GM23248 (cell line): Measurements from ENCODE around the gene ATP13A1. TPM values are rescaled to one million over a fixed set of nuclear protein-coding genes. Genes with fewer than 3 reads are reported as not detected.
"Not testable (repeated sequence)": the region's sequence is repeated elsewhere in the genome, so short reads cannot be mapped to it uniquely, and the experiment has no call there.

Experiments
- DNase-seq: peaks from one replicate; pipeline ENCODE4 v3.0.0-alpha.2; 2015
- H2AFZ ChIP-seq: fragments of 200-600 bp; sonication (generic); 2 replicates; pipeline ENCODE4 v1.6.1; 2016; ENCODE audit warnings: antibody characterized with exemption
- H3F3A ChIP-seq: fragments of 200-600 bp; sonication (generic); 2 replicates; pipeline ENCODE4 v1.6.1; 2016; ENCODE audit warnings: mild to moderate bottlenecking, antibody characterized with exemption, mixed run types; ENCODE audit not compliant: insufficient read depth
- H3K27ac ChIP-seq: fragments of 200-600 bp; sonication (generic); 2 replicates; pipeline ENCODE4 v1.5.1; 2016; ENCODE audit warnings: mild to moderate bottlenecking
- H3K27me3 ChIP-seq: fragments of 200-600 bp; sonication (generic); replicated peaks from 2 replicates; pipeline ENCODE4 v1.6.1; 2016; ENCODE audit warnings: mild to moderate bottlenecking; ENCODE audit not compliant: insufficient read depth
- H3K36me3 ChIP-seq: fragments of 200-600 bp; sonication (generic); 2 replicates; pipeline ENCODE4 v1.6.1; 2016; ENCODE audit warnings: low read depth, mild to moderate bottlenecking
- H3K4me1 ChIP-seq: fragments of 200-600 bp; sonication (generic); 2 replicates; pipeline ENCODE4 v1.6.1; 2016; ENCODE audit warnings: mild to moderate bottlenecking; ENCODE audit not compliant: insufficient read depth
- H3K4me2 ChIP-seq: fragments of 200-600 bp; sonication (generic); one replicate; pipeline ENCODE4 v1.6.1; 2016; ENCODE audit warnings: mild to moderate bottlenecking; ENCODE audit not compliant: unreplicated experiment
- H3K4me3 ChIP-seq: fragments of 200-600 bp; sonication (generic); 2 replicates; pipeline ENCODE4 v1.5.1; 2016; ENCODE audit warnings: mild to moderate bottlenecking
- H3K79me2 ChIP-seq: fragments of 200-600 bp; sonication (generic); 2 replicates; pipeline ENCODE4 v1.6.1; 2016; ENCODE audit warnings: mild to moderate bottlenecking; ENCODE audit not compliant: insufficient read depth
- H3K9ac ChIP-seq: fragments of 200-600 bp; sonication (generic); 2 replicates; pipeline ENCODE4 v1.6.1; 2016; ENCODE audit warnings: mild to moderate bottlenecking
- H3K9me2 ChIP-seq: fragments of 200-600 bp; sonication (generic); 2 replicates; pipeline ENCODE4 v1.6.1; 2016; ENCODE audit warnings: mixed run types, mild to moderate bottlenecking, moderate library complexity; ENCODE audit not compliant: insufficient read depth
- H3K9me3 ChIP-seq: fragments of 200-600 bp; sonication (generic); one replicate; pipeline ENCODE4 v1.6.1; 2017; ENCODE audit warnings: low read depth
- H4K20me1 ChIP-seq: fragments of 200-600 bp; sonication (generic); 2 replicates; pipeline ENCODE4 v1.6.0; 2016; ENCODE audit not compliant: insufficient read depth
- EZH2 ChIP-seq: fragments of 200-600 bp; sonication (generic); IDR thresholded peaks from 2 replicates; pipeline ENCODE4 v1.6.1; 2018; ENCODE audit warnings: antibody characterized with exemption, mild to moderate bottlenecking; ENCODE audit not compliant: insufficient read depth, poor library complexity, severe bottlenecking
- EZH2phosphoT487 ChIP-seq: fragments of 200-600 bp; sonication (generic); IDR thresholded peaks from 2 replicates; pipeline ENCODE4 v1.6.1; 2018; ENCODE audit warnings: antibody characterized with exemption, moderate library complexity, mild to moderate bottlenecking, low read depth; ENCODE audit not compliant: insufficient read depth
- WGBS, 2 experiments: methylation state at CpG; one replicate each; pipeline ENCODE4 v1.1.6; 2015 to 2017; ENCODE audit warnings: low lambda C conversion rate in 2 of 2, low coverage in 1 of 2; ENCODE audit errors: missing lambda C conversion rate in 2 of 2; 5-methylcytosine and 5-hydroxymethylcytosine counted together
- in situ Hi-C: fragments of 300-500 bp; cut with MboI; formaldehyde crosslinking; loops from 2 replicates; pipeline ENCODE4 v1.15.0; 2020
- polyA plus RNA-seq: library from polyadenylated mRNA; unstranded; fragments of >200 nt; fragmentation: Nextera tagmentation; extraction: Ambion mirVana; gene quantifications from 2 replicates; pipeline ENCODE4 v1.2.1, GENCODE V29; 2016
- total RNA-seq: library from RNA; depleted of rRNA; stranded (reverse); fragments of >200 nt; shearing (Covaris generic); gene quantifications from 2 replicates; pipeline ENCODE4 v1.2.3, GENCODE V29; 2014

ATP13A1 gene
- total and polyA plus RNA-seq, 2 experiments from 2014 or later = 42.3 to 101 TPM

GRCh38 chr19:19602713-19603324 is 60.7 kb downstream of the ATP13A1 start:
- TF ChIP-seq EZH2 (no peak), EZH2phosphoT487 (no peak)

GRCh38 chr19:19602136-19602712 is 61.3 kb downstream of the ATP13A1 start:
- Histone ChIP-seq H3F3A (no peaks in the 10 kb centered on the region), H4K20me1 (no peaks in the 10 kb centered on the region), H3K4me1 (no peaks in the 10 kb centered on the region), H3K9me2 (no peaks in the 10 kb centered on the region), H3K4me2 (no peak overlapping the region), H3K9me3 (no peaks in the 10 kb centered on the region), H3K27me3 (no peaks in the 10 kb centered on the region), H2AFZ (no peak overlapping the region), H3K79me2 (no peaks in the 10 kb centered on the region), H3K4me3 (no peak overlapping the region), H3K9ac (no peak overlapping the region), H3K36me3 (no peaks in the 10 kb centered on the region), H3K27ac (no peak overlapping the region)
- WGBS, 2 experiments = 88 to 89% methylated on average over 9 of the region's 9 CpGs
- in situ Hi-C loops = no loop called here
- DNase-seq = no peak
- no peak for TF ChIP-seq EZH2phosphoT487
- TF ChIP-seq EZH2 = no peak

More at GRCh38 chr19:19602713-19603324, 60.7 kb downstream of the ATP13A1 start:
- H3K4me1 ChIP-seq = no peaks in the 10 kb centered on the region
- H4K20me1 ChIP-seq = no peaks in the 10 kb centered on the region
- H3F3A ChIP-seq = no peaks in the 10 kb centered on the region
- H3K9me2 ChIP-seq = no peaks in the 10 kb centered on the region
- H3K9ac ChIP-seq = no peak overlapping the region
- H3K27me3 ChIP-seq = no peaks in the 10 kb centered on the region
- H3K36me3 ChIP-seq = no peaks in the 10 kb centered on the region
- H3K27ac ChIP-seq = no peak overlapping the region
- H3K4me2 ChIP-seq = no peak overlapping the region
- H2AFZ ChIP-seq = no peak overlapping the region
- in situ Hi-C loops = no loop called here
- 92 to 95% methylated on average over 3 of the region's 3 CpGs for WGBS, 2 experiments
- no peaks in the 10 kb centered on the region for H3K79me2 ChIP-seq
- no peak for DNase-seq
- no peaks in the 10 kb centered on the region for H3K9me3 ChIP-seq
- H3K4me3 ChIP-seq = no peak overlapping the region

DNA sequence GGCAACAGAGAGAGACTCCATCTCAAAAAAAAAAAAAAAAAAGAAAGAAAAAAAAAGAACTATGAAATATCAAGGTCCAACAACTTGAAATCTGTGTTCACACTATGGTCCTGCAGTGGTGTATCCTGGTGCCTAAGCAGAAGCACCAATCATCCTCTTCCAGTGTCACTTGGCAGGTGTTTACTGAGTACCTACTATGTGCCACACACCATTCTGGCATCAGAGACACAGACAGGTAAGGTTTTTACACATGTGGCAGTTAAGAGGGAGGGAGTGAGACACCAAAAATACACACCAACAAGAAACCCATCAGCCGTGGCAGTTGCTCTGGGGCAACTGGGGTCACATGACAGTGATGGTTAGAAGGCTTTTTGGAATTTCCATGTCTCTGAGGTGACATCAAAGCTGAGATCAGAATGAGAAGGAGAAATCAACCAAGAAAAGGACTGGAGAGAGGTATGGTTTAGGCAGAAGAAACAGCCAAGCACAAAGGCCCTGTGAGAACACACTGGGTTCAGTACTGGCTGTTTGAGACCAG is 62.6 kb downstream of the ATP13A1 start:
- Histone ChIP-seq H3K79me2 (no peaks in the 10 kb centered on the region), H3K27ac (no peak overlapping the region), H3K4me2 (no peak overlapping the region), H3K9me3 (no peaks in the 10 kb centered on the region), H3K4me3 (no peak overlapping the region), H3F3A (no peaks in the 10 kb centered on the region), H3K36me3 (no peaks in the 10 kb centered on the region), H3K4me1 (no peaks in the 10 kb centered on the region), H4K20me1 (no peaks in the 10 kb centered on the region), H3K9ac (no peak overlapping the region), H3K27me3 (no peaks in the 10 kb centered on the region), H2AFZ (no peak overlapping the region), H3K9me2 (no peaks in the 10 kb centered on the region)
- no peak for DNase-seq
- in situ Hi-C loops = no loop called here
- TF ChIP-seq EZH2phosphoT487 (no peak), EZH2 (no peak)
- WGBS, 2 experiments = 93 to 96% methylated on average over 1 of the region's 1 CpG

- H3F3A ChIP-seq, H3K4me3 ChIP-seq, H3K9me3 ChIP-seq, H3K27me3 ChIP-seq, H3K4me2 ChIP-seq, H3K79me2 ChIP-seq, H3K9me2 ChIP-seq, H4K20me1 ChIP-seq, H2AFZ ChIP-seq, DNase-seq, in situ Hi-C loops, H3K36me3 ChIP-seq, H3K27ac ChIP-seq, H3K9ac ChIP-seq: not testable (repeated sequence)
- H3K4me1 ChIP-seq = peaks cover 11% of the 10 kb centered on the region
- 95 to 98% methylated on average over 20 of the region's 20 CpGs for whole genome bisulfite sequencing, 2 experiments
Measured at GRCh38 chr19:19598728-19599451, 64.6 kb downstream of the ATP13A1 start.
